WTC11 (cell line): Measurements from ENCODE around the gene MAPK8IP1.

Experiments
- CREB1 ChIP-seq: sonication (generic); formaldehyde crosslinking; IDR thresholded peaks from 2 replicates; pipeline ENCODE4 v1.8.0; 2023; ENCODE audit warnings: mild to moderate bottlenecking, missing genetic modification reagents
- FOXJ3 ChIP-seq: sonication (generic); formaldehyde crosslinking; IDR thresholded peaks from 2 replicates; pipeline ENCODE4 v1.9.0; 2021; ENCODE audit warnings: missing genetic modification reagents, mild to moderate bottlenecking, borderline replicate concordance
- FOXP1 ChIP-seq: sonication (generic); formaldehyde crosslinking; IDR thresholded peaks from 2 replicates; pipeline ENCODE4 v1.8.0; 2022; ENCODE audit warnings: missing genetic modification reagents, mild to moderate bottlenecking, moderate library complexity, borderline replicate concordance
- IRF2 ChIP-seq: sonication (generic); formaldehyde crosslinking; IDR thresholded peaks from 2 replicates; pipeline ENCODE4 v1.8.0; 2022; ENCODE audit warnings: low read depth, missing genetic modification reagents, borderline replicate concordance
- JUN ChIP-seq: sonication (generic); formaldehyde crosslinking; IDR thresholded peaks from 2 replicates; pipeline ENCODE4 v1.8.0; 2023; ENCODE audit warnings: mild to moderate bottlenecking, missing genetic modification reagents
- NR1H2 ChIP-seq: sonication (generic); formaldehyde crosslinking; IDR thresholded peaks from 2 replicates; pipeline ENCODE4 v1.9.0; 2021; ENCODE audit warnings: mild to moderate bottlenecking, moderate library complexity, missing genetic modification reagents
- RORB ChIP-seq: fragments of 250-450 bp; sonication (Bioruptor Pico); IDR thresholded peaks from 2 replicates; pipeline ENCODE4 v1.9.0; 2021; ENCODE audit warnings: mild to moderate bottlenecking
- ZBTB21 ChIP-seq: sonication (generic); formaldehyde crosslinking; IDR thresholded peaks from 2 replicates; pipeline ENCODE4 v1.8.1; 2023; ENCODE audit warnings: mild to moderate bottlenecking, missing genetic modification reagents, borderline replicate concordance
- TF ChIP-seq, protein P1 (sequence below): fragments of 200-600 bp; IDR thresholded peaks from 2 replicates; pipeline ENCODE4 v1.8.0; 2022; ENCODE audit warnings: antibody characterized with exemption
- TF ChIP-seq, protein P2 (sequence below): sonication (generic); formaldehyde crosslinking; IDR thresholded peaks from 2 replicates; pipeline ENCODE4 v1.8.1; 2022; ENCODE audit warnings: missing genetic modification reagents, borderline replicate concordance
- TF ChIP-seq, protein P3 (sequence below): sonication (generic); formaldehyde crosslinking; conservative IDR thresholded peaks from 2 replicates; pipeline ENCODE4 v1.8.1; 2022; ENCODE audit warnings: mild to moderate bottlenecking, missing genetic modification reagents
- TF ChIP-seq, protein P4 (sequence below): sonication (generic); formaldehyde crosslinking; IDR thresholded peaks from 2 replicates; pipeline ENCODE4 v1.8.1; 2022; ENCODE audit warnings: low read depth, missing genetic modification reagents, borderline replicate concordance
- TF ChIP-seq, protein P5 (sequence below): sonication (generic); formaldehyde crosslinking; IDR thresholded peaks from 2 replicates; pipeline ENCODE4 v1.8.0; 2022; ENCODE audit warnings: mild to moderate bottlenecking, missing genetic modification reagents

DNA sequence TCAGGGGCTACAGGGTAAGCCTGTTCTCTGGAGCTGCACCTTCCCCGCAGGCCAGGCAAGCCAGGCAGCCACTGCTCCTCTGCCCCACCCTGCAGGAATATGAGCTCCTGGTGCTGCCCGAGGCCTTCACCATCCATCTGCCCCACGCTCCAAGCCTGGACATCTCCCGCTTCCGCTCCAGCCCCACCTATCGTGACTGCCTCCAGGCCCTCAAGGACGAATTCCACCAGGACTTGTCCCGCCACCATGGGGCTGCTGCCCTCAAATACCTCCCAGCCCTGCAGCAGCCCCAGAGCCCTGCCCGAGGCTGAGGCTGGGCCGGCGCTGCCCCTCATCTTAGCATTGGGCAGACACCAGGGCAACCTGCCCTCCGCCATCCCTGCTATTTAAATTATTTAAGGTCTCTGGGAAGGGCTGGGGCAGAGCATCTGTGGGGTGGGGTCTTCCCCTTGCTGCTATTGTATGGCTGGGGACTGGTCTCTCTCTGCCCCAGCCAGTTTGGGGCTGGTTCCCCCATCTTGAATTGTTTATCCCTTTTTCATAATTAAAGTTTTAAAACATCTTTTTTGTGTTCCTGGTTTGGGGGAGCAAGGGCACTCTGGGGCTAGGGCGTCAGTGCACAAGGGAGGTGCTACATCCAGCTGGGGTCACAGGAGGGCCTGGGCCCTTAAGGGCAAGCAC is 43.2 kb downstream of the MAPK8IP1 start:
- TF ChIP-seq, protein P1, sequence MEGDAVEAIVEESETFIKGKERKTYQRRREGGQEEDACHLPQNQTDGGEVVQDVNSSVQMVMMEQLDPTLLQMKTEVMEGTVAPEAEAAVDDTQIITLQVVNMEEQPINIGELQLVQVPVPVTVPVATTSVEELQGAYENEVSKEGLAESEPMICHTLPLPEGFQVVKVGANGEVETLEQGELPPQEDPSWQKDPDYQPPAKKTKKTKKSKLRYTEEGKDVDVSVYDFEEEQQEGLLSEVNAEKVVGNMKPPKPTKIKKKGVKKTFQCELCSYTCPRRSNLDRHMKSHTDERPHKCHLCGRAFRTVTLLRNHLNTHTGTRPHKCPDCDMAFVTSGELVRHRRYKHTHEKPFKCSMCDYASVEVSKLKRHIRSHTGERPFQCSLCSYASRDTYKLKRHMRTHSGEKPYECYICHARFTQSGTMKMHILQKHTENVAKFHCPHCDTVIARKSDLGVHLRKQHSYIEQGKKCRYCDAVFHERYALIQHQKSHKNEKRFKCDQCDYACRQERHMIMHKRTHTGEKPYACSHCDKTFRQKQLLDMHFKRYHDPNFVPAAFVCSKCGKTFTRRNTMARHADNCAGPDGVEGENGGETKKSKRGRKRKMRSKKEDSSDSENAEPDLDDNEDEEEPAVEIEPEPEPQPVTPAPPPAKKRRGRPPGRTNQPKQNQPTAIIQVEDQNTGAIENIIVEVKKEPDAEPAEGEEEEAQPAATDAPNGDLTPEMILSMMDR = no peak
- TF ChIP-seq CREB1 (CRISPR knock-in tag) (no peak), IRF2 (CRISPR knock-in tag) (no peak), JUN (CRISPR knock-in tag) (no peak), RORB (CRISPR knock-in tag) (no peak), ZBTB21 (CRISPR knock-in tag) (no peak), FOXJ3 (CRISPR knock-in tag) (no peak), FOXP1 (CRISPR knock-in tag) (no peak), NR1H2 (CRISPR knock-in tag) (no peak)
- TF ChIP-seq, protein P2, sequence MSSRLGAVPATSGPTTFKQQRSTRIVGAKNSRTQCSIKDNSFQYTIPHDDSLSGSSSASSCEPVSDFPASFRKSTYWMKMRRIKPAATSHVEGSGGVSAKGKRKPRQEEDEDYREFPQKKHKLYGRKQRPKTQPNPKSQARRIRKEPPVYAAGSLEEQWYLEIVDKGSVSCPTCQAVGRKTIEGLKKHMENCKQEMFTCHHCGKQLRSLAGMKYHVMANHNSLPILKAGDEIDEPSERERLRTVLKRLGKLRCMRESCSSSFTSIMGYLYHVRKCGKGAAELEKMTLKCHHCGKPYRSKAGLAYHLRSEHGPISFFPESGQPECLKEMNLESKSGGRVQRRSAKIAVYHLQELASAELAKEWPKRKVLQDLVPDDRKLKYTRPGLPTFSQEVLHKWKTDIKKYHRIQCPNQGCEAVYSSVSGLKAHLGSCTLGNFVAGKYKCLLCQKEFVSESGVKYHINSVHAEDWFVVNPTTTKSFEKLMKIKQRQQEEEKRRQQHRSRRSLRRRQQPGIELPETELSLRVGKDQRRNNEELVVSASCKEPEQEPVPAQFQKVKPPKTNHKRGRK (CRISPR knock-in tag) = no peak
- TF ChIP-seq, protein P3, sequence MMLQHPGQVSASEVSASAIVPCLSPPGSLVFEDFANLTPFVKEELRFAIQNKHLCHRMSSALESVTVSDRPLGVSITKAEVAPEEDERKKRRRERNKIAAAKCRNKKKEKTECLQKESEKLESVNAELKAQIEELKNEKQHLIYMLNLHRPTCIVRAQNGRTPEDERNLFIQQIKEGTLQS (CRISPR knock-in tag) = no peak
- TF ChIP-seq, protein P4, sequence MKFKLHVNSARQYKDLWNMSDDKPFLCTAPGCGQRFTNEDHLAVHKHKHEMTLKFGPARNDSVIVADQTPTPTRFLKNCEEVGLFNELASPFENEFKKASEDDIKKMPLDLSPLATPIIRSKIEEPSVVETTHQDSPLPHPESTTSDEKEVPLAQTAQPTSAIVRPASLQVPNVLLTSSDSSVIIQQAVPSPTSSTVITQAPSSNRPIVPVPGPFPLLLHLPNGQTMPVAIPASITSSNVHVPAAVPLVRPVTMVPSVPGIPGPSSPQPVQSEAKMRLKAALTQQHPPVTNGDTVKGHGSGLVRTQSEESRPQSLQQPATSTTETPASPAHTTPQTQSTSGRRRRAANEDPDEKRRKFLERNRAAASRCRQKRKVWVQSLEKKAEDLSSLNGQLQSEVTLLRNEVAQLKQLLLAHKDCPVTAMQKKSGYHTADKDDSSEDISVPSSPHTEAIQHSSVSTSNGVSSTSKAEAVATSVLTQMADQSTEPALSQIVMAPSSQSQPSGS = no peak
- TF ChIP-seq, protein P5, sequence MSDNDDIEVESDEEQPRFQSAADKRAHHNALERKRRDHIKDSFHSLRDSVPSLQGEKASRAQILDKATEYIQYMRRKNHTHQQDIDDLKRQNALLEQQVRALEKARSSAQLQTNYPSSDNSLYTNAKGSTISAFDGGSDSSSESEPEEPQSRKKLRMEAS (CRISPR knock-in tag) = no peak
